Mesenchymal stem cell (in vitro differentiated cells and primary cell): ENCODE measurements around the gene NACC1.
A peak's percentile ranks its signal among the peaks of the same experiment; 100 is the strongest.

Source experiments
- DNase-seq: peaks from one replicate; pipeline ENCODE4 v3.0.0-alpha.2; 2013
- H2AFZ ChIP-seq: one replicate; pipeline ENCODE4 v1.6.1; 2013; ENCODE audit warnings: low read depth, mild to moderate bottlenecking, control low read depth, inconsistent platforms, low read length, moderate library complexity
- H2AK5ac ChIP-seq: 2 replicates; pipeline ENCODE4 v1.6.1; 2013; ENCODE audit warnings: low read length, moderate library complexity, mild to moderate bottlenecking, inconsistent platforms; ENCODE audit not compliant: severe bottlenecking
- H2BK120ac ChIP-seq: one replicate; pipeline ENCODE4 v1.6.1; 2013; ENCODE audit warnings: low read depth, mild to moderate bottlenecking, inconsistent platforms, low read length, moderate library complexity
- H2BK12ac ChIP-seq, 2 experiments: one replicate each; pipeline ENCODE4 v1.6.1; 2013; ENCODE audit warnings: inconsistent platforms in 2 of 2, low read length in 2 of 2, mild to moderate bottlenecking in 2 of 2, moderate library complexity in 2 of 2, control low read depth in 1 of 2
- H2BK15ac ChIP-seq: one replicate; pipeline ENCODE4 v1.6.1; 2013; ENCODE audit warnings: mild to moderate bottlenecking, low read depth, inconsistent platforms; ENCODE audit not compliant: poor library complexity, severe bottlenecking
- H2BK5ac ChIP-seq: 2 replicates; pipeline ENCODE4 v1.6.1; 2013; ENCODE audit warnings: low read depth, mild to moderate bottlenecking, low read length, control low read depth, inconsistent platforms; ENCODE audit not compliant: poor library complexity, severe bottlenecking
- H3K14ac ChIP-seq, 2 experiments: one replicate each; pipeline ENCODE4 v1.6.1; 2013; ENCODE audit warnings: inconsistent platforms in 2 of 2, low read length in 2 of 2, control low read depth in 1 of 2, mild to moderate bottlenecking in 1 of 2, moderate library complexity in 1 of 2
- H3K18ac ChIP-seq, 2 experiments: one replicate each; pipeline ENCODE4 v1.6.1; 2013; ENCODE audit warnings: inconsistent platforms in 2 of 2, low read length in 2 of 2, control low read depth in 1 of 2, low read depth in 1 of 2, mild to moderate bottlenecking in 1 of 2
- H3K23ac ChIP-seq, 2 experiments: one replicate each; pipeline ENCODE4 v1.6.1; 2013; ENCODE audit warnings: inconsistent platforms in 2 of 2, low read length in 2 of 2, mild to moderate bottlenecking in 2 of 2, moderate library complexity in 2 of 2, control low read depth in 1 of 2
- H3K27ac ChIP-seq: 2 replicates; pipeline ENCODE4 v1.5.1; 2013; ENCODE audit warnings: mild to moderate bottlenecking, moderate library complexity, low read length, control low read depth, inconsistent platforms; ENCODE audit not compliant: poor library complexity, severe bottlenecking
- H3K27me3 ChIP-seq, 2 experiments: 2 replicates each; pipeline versions ENCODE4 v1.6.1 to v1.7.0; 2013; ENCODE audit warnings: low read length in 2 of 2, mild to moderate bottlenecking in 2 of 2, moderate library complexity in 2 of 2, control low read depth in 1 of 2, inconsistent platforms in 1 of 2; ENCODE audit not compliant: control insufficient read depth in 1 of 2, insufficient read depth in 1 of 2
- H3K36me3 ChIP-seq, 2 experiments: 2 replicates each; pipeline versions ENCODE4 v1.6.1 to v1.7.0; 2013; ENCODE audit warnings: low read length in 2 of 2, control low read depth in 1 of 2, inconsistent platforms in 1 of 2, low read depth in 1 of 2, mild to moderate bottlenecking in 1 of 2; ENCODE audit not compliant: insufficient read depth in 2 of 2, control insufficient read depth in 1 of 2
- H3K4ac ChIP-seq, 2 experiments: one replicate each; pipeline ENCODE4 v1.6.1; 2013; ENCODE audit warnings: inconsistent platforms in 2 of 2, low read length in 2 of 2, mild to moderate bottlenecking in 2 of 2, moderate library complexity in 2 of 2, control low read depth in 1 of 2, low read depth in 1 of 2
- H3K4me1 ChIP-seq: 2 replicates; pipeline ENCODE4 v1.6.1; 2013; ENCODE audit warnings: low read depth, low read length, control low read depth; ENCODE audit not compliant: control insufficient read depth, insufficient read depth
- H3K4me2 ChIP-seq: 2 replicates; pipeline ENCODE4 v1.6.1; 2013; ENCODE audit warnings: low read length, mild to moderate bottlenecking, inconsistent platforms; ENCODE audit not compliant: poor library complexity, severe bottlenecking
- H3K4me3 ChIP-seq, 2 experiments: 2 replicates each; pipeline versions ENCODE4 v1.5.1 to v1.7.0; 2013; ENCODE audit warnings: low read length in 2 of 2, mild to moderate bottlenecking in 2 of 2, control low read depth in 1 of 2, low read depth in 1 of 2; ENCODE audit not compliant: insufficient read depth in 1 of 2
- H3K79me1 ChIP-seq: replicated peaks from 2 replicates; pipeline ENCODE4 v1.6.1; 2013; ENCODE audit warnings: mild to moderate bottlenecking, control low read depth, low read length, inconsistent platforms; ENCODE audit not compliant: poor library complexity, severe bottlenecking
- H3K9ac ChIP-seq: 2 replicates; pipeline ENCODE4 v1.7.0; 2013; ENCODE audit warnings: mild to moderate bottlenecking, low read length, moderate library complexity
- H3K9me3 ChIP-seq: 2 replicates; pipeline ENCODE4 v1.7.0; 2013; ENCODE audit warnings: mild to moderate bottlenecking, low read length; ENCODE audit not compliant: control insufficient read depth
- H4K8ac ChIP-seq: one replicate; pipeline ENCODE4 v1.6.1; 2013; ENCODE audit warnings: inconsistent platforms, mild to moderate bottlenecking, low read length, moderate library complexity
- H4K91ac ChIP-seq: one replicate; pipeline ENCODE4 v1.6.1; 2013; ENCODE audit warnings: mild to moderate bottlenecking, low read length, inconsistent platforms
- WGBS: methylation state at CpG from one replicate; pipeline ENCODE4 v1.1.7; 2013; ENCODE audit warnings: mixed read lengths; 5-methylcytosine and 5-hydroxymethylcytosine counted together

The NACC1 gene

GRCh38 chr19:13104848-13105711 is 13.0 kb upstream of the NACC1 start:
- Histone ChIP-seq H3K79me1 (peaks cover 7% of the 10 kb centered on the region), H3K36me3 (peaks cover 24 to 47% of the 10 kb centered on the region in 2 experiments), H3K27me3 (no peaks in the 10 kb centered on the region), H3K4ac (no peak overlapping the region), H3K9me3 (no peaks in the 10 kb centered on the region), H3K4me1 (peaks cover 13% of the 10 kb centered on the region), H3K14ac (no peak overlapping the region), H3K4me2 (no peak overlapping the region), H3K23ac (no peak overlapping the region), H2AFZ (no peak overlapping the region), H3K4me3 (no peak overlapping the region), H3K27ac (no peak overlapping the region), H2BK12ac (no peak overlapping the region), H4K8ac (no peak overlapping the region), H2BK15ac (no peak overlapping the region), H3K9ac (no peak overlapping the region), H3K18ac (no peak overlapping the region), H2BK120ac (no peak overlapping the region), H2BK5ac (no peak overlapping the region), H2AK5ac (no peak overlapping the region), H4K91ac (no peak overlapping the region)
- DNase-seq = no peak
- WGBS = 96% methylated on average over 26 of the region's 29 CpGs

- no peak overlapping the region for H3K18ac ChIP-seq
- H3K4me1 ChIP-seq = peaks cover 2% of the 10 kb centered on the region
- H2BK15ac ChIP-seq = no peak overlapping the region
- H2BK120ac ChIP-seq = no peak overlapping the region
- H3K79me1 ChIP-seq = peaks cover 19% of the 10 kb centered on the region
- no peak overlapping the region for H2AK5ac ChIP-seq
- no peak overlapping the region for H3K4me3 ChIP-seq
- no peak overlapping the region for H4K8ac ChIP-seq
- H3K27me3 ChIP-seq = no peaks in the 10 kb centered on the region
- H3K14ac ChIP-seq = no peak overlapping the region
- no peak overlapping the region for H3K9ac ChIP-seq
- no peak overlapping the region for H3K27ac ChIP-seq
- 98% methylated on average over 27 of the region's 30 CpGs for WGBS
- H4K91ac ChIP-seq = no peak overlapping the region
- DNase-seq = no peak
- peaks cover 48 to 65% of the 10 kb centered on the region in 2 experiments for H3K36me3 ChIP-seq
- no peak overlapping the region for H2BK5ac ChIP-seq
- H3K23ac ChIP-seq = peak overlapping the region in 1 of 2 experiments; percentile 9
- no peak overlapping the region for H2AFZ ChIP-seq
- H3K9me3 ChIP-seq = no peaks in the 10 kb centered on the region
- H3K4me2 ChIP-seq = no peak overlapping the region
- no peak overlapping the region for H3K4ac ChIP-seq
- H2BK12ac ChIP-seq = no peak overlapping the region
These were observed 8.5 kb upstream of the NACC1 start for GRCh38 chr19:13109361-13110098.

GRCh38 chr19:13110099-13110610 is 7.9 kb upstream of the NACC1 start:
- Histone ChIP-seq H2BK120ac (no peak overlapping the region), H2BK5ac (no peak overlapping the region), H3K23ac (no peak overlapping the region), H4K91ac (no peak overlapping the region), H4K8ac (no peak overlapping the region), H3K9ac (no peak overlapping the region), H3K27ac (no peak overlapping the region), H2AK5ac (no peak overlapping the region), H3K4ac (no peak overlapping the region), H2AFZ (no peak overlapping the region), H3K18ac (no peak overlapping the region), H3K79me1 (peaks cover 21% of the 10 kb centered on the region), H3K4me2 (no peak overlapping the region), H2BK15ac (no peak overlapping the region), H3K4me1 (peaks cover 4% of the 10 kb centered on the region), H3K4me3 (no peak overlapping the region), H3K36me3 (peaks cover 53 to 61% of the 10 kb centered on the region in 2 experiments), H3K9me3 (no peaks in the 10 kb centered on the region), H3K27me3 (no peaks in the 10 kb centered on the region), H2BK12ac (no peak overlapping the region), H3K14ac (no peak overlapping the region)
- DNase-seq = no peak
- 96% methylated on average over 11 of the region's 15 CpGs for WGBS

- peaks cover 28% of the 10 kb centered on the region for H3K79me1 ChIP-seq
- H3K23ac ChIP-seq = no peak overlapping the region
- peak overlapping the region; percentile 74 for H4K91ac ChIP-seq
- H3K14ac ChIP-seq = no peak overlapping the region
- no peak overlapping the region for H2BK5ac ChIP-seq
- no peak overlapping the region for H3K4me2 ChIP-seq
- H3K18ac ChIP-seq = no peak overlapping the region
- no peaks in the 10 kb centered on the region for H3K27me3 ChIP-seq
- no peak overlapping the region for H3K27ac ChIP-seq
- H3K4me1 ChIP-seq = peaks cover 14% of the 10 kb centered on the region
- H2BK12ac ChIP-seq = no peak overlapping the region
- peaks cover 48% of the 10 kb centered on the region in 2 experiments for H3K36me3 ChIP-seq
- DNase-seq = no peak
- no peak overlapping the region for H2BK15ac ChIP-seq
- no peak overlapping the region for H2AFZ ChIP-seq
- peak overlapping the region in 1 of 2 experiments; percentile 41 for H3K4ac ChIP-seq
- no peak overlapping the region for H3K4me3 ChIP-seq
- no peak overlapping the region for H4K8ac ChIP-seq
- H3K9me3 ChIP-seq = no peaks in the 10 kb centered on the region
- no peak overlapping the region for H2BK120ac ChIP-seq
- H2AK5ac ChIP-seq = no peak overlapping the region
- WGBS = 96% methylated on average over 10 of the region's 10 CpGs
- no peak overlapping the region for H3K9ac ChIP-seq
These were observed 5.5 kb upstream of the NACC1 start for GRCh38 chr19:13112555-13112954.
